Neural progenitor cell (in vitro differentiated cells): ENCODE results near the gene NDUFA11. TPM values are rescaled to one million over a fixed set of nuclear protein-coding genes. Genes with fewer than 3 reads are reported as not detected.
"Not testable (repeated sequence)": the region's sequence is repeated elsewhere in the genome, so short reads cannot be mapped to it uniquely, and the experiment has no call there.

Experiments
- DNase-seq: peaks from one replicate; pipeline ENCODE4 v3.0.0-alpha.2; 2016; ENCODE audit warnings: low spot score
- H2AFZ ChIP-seq: fragments of 200-600 bp; sonication (generic); replicated peaks from 2 replicates; pipeline ENCODE4 v1.6.1; 2016; ENCODE audit warnings: antibody characterized with exemption
- H3F3A ChIP-seq: fragments of 200-600 bp; sonication (generic); 2 replicates; pipeline ENCODE4 v1.6.1; 2016; ENCODE audit warnings: antibody characterized with exemption, low read depth
- H3K27ac ChIP-seq: fragments of 200-600 bp; sonication (generic); 2 replicates; pipeline ENCODE4 v1.5.1; 2016; ENCODE audit warnings: mild to moderate bottlenecking
- H3K27me3 ChIP-seq: fragments of 200-600 bp; sonication (generic); 2 replicates; pipeline ENCODE4 v1.6.1; 2016; ENCODE audit warnings: mild to moderate bottlenecking, moderate library complexity
- H3K36me3 ChIP-seq: fragments of 200-600 bp; sonication (generic); 2 replicates; pipeline ENCODE4 v1.5.1; 2016
- H3K4me1 ChIP-seq: fragments of 200-600 bp; sonication (generic); 2 replicates; pipeline ENCODE4 v1.6.1; 2016; ENCODE audit warnings: mixed run types
- H3K4me2 ChIP-seq: fragments of 200-600 bp; sonication (generic); 2 replicates; pipeline ENCODE4 v1.6.1; 2016
- H3K4me3 ChIP-seq: fragments of 200-600 bp; sonication (generic); 2 replicates; pipeline ENCODE4 v1.5.1; 2016
- H3K79me2 ChIP-seq: fragments of 200-600 bp; sonication (generic); 2 replicates; pipeline ENCODE4 v1.6.1; 2016; ENCODE audit warnings: low read depth
- H3K9ac ChIP-seq: fragments of 200-600 bp; sonication (generic); 2 replicates; pipeline ENCODE4 v1.6.1; 2016
- H3K9me3 ChIP-seq: fragments of 200-600 bp; sonication (generic); 2 replicates; pipeline ENCODE4 v1.5.1; 2016; ENCODE audit warnings: low read depth
- H4K20me1 ChIP-seq: fragments of 200-600 bp; sonication (generic); 2 replicates; pipeline ENCODE4 v1.6.1; 2016; ENCODE audit warnings: low read depth
- H3K27ac Mint-ChIP-seq: 3 replicates; pipeline ENCODE4 v1.8.0; 2021; ENCODE audit warnings: mixed read lengths
- H3K27me3 Mint-ChIP-seq: 2 replicates; pipeline ENCODE4 v1.8.0; 2022; ENCODE audit warnings: low read depth, mild to moderate bottlenecking, inconsistent platforms, moderate library complexity, mixed read lengths; ENCODE audit not compliant: insufficient read depth
- H3K36me3 Mint-ChIP-seq: 3 replicates; pipeline ENCODE4 v1.8.0; 2021; ENCODE audit warnings: mixed read lengths
- H3K4me1 Mint-ChIP-seq: 3 replicates; pipeline ENCODE4 v1.8.0; 2021; ENCODE audit warnings: mixed read lengths
- H3K4me3 Mint-ChIP-seq: 3 replicates; pipeline ENCODE4 v1.8.0; 2021; ENCODE audit warnings: mild to moderate bottlenecking, moderate library complexity, mixed read lengths
- H3K9me3 Mint-ChIP-seq: 3 replicates; pipeline ENCODE4 v1.8.0; 2020; ENCODE audit warnings: mixed read lengths
- CTCF ChIP-seq: fragments of 200-600 bp; sonication (generic); IDR thresholded peaks from 2 replicates; pipeline ENCODE4 v1.5.1; 2017; ENCODE audit warnings: antibody characterized with exemption, mild to moderate bottlenecking
- EZH2 ChIP-seq: fragments of 200-600 bp; sonication (generic); IDR thresholded peaks from 2 replicates; pipeline ENCODE4 v1.6.1; 2017; ENCODE audit warnings: antibody characterized with exemption, mild to moderate bottlenecking, moderate library complexity
- EZH2phosphoT487 ChIP-seq: fragments of 200-600 bp; sonication (generic); IDR thresholded peaks from 2 replicates; pipeline ENCODE4 v1.6.1; 2017; ENCODE audit warnings: antibody characterized with exemption
- total RNA-seq: library from RNA; depleted of rRNA; stranded (reverse); fragments of >200 nt; gene quantifications from 2 replicates; pipeline ENCODE4 v1.2.3, GENCODE V29; 2015; ENCODE audit warnings: low replicate concordance

NDUFA11 gene
- total RNA-seq, 1 donor from 2014 or later: 102 TPM

- TF ChIP-seq EZH2 (no peak), EZH2phosphoT487 (no peak), CTCF (no peak)
- Histone ChIP-seq H3K27ac (peak overlapping the region; percentile 56), H3K27me3 (no peaks in the 10 kb centered on the region), H3K4me3 (no peak overlapping the region), H3K4me2 (peak overlapping the region; percentile 27), H3K4me1 (peaks cover 23% of the 10 kb centered on the region), H4K20me1 (no peaks in the 10 kb centered on the region), H3K9ac (no peak overlapping the region), H3K79me2 (no peaks in the 10 kb centered on the region), H3K36me3 (no peaks in the 10 kb centered on the region), H2AFZ (no peak overlapping the region), H3K9me3 (no peaks in the 10 kb centered on the region), H3F3A (peaks cover 16% of the 10 kb centered on the region)
- no peak overlapping the region for H3K4me3 Mint-ChIP-seq
- H3K27me3 Mint-ChIP-seq: peaks cover 7% of the 10 kb centered on the region
- DNase-seq: peak; percentile 57
- no peaks in the 10 kb centered on the region for H3K9me3 Mint-ChIP-seq
- H3K36me3 Mint-ChIP-seq: no peaks in the 10 kb centered on the region
- peak overlapping the region; percentile 90 for H3K27ac Mint-ChIP-seq
- peaks cover 33% of the 10 kb centered on the region for H3K4me1 Mint-ChIP-seq
Measured at GRCh38 chr19:5877882-5878281, 25.7 kb downstream of the NDUFA11 start.

- Histone ChIP-seq H3F3A (peaks cover 16% of the 10 kb centered on the region), H3K4me1 (peaks cover 23% of the 10 kb centered on the region), H3K27ac (peak overlapping the region; percentile 56), H4K20me1 (no peaks in the 10 kb centered on the region), H3K4me3 (no peak overlapping the region), H3K9ac (no peak overlapping the region), H3K9me3 (no peaks in the 10 kb centered on the region), H3K79me2 (no peaks in the 10 kb centered on the region), H2AFZ (no peak overlapping the region), H3K36me3 (no peaks in the 10 kb centered on the region), H3K4me2 (peak overlapping the region; percentile 27), H3K27me3 (no peaks in the 10 kb centered on the region)
- Mint-ChIP-seq H3K27ac (no peak overlapping the region), H3K4me3 (no peak overlapping the region), H3K27me3 (peaks cover 7% of the 10 kb centered on the region), H3K4me1 (peaks cover 33% of the 10 kb centered on the region), H3K9me3 (no peaks in the 10 kb centered on the region), H3K36me3 (no peaks in the 10 kb centered on the region)
- DNase-seq: no peak
- no peak for TF ChIP-seq EZH2phosphoT487
- no peak for TF ChIP-seq EZH2
- TF ChIP-seq CTCF: no peak
Measured at GRCh38 chr19:5877427-5877826, 26.2 kb downstream of the NDUFA11 start.

- H3K9me3 Mint-ChIP-seq, H3K9me3 ChIP-seq, DNase-seq, H2AFZ ChIP-seq, H3K36me3 ChIP-seq, H3K27me3 Mint-ChIP-seq, H3K9ac ChIP-seq, H3K4me2 ChIP-seq, H4K20me1 ChIP-seq, H3K4me3 ChIP-seq, H3K36me3 Mint-ChIP-seq, H3K27ac Mint-ChIP-seq, H3K27me3 ChIP-seq, H3K79me2 ChIP-seq, H3K27ac ChIP-seq: not testable (repeated sequence)
- Histone ChIP-seq H3K4me1 (peaks cover 16% of the 10 kb centered on the region), H3F3A (peaks cover 16% of the 10 kb centered on the region)
- peak overlapping the region; percentile 49 for H3K4me3 Mint-ChIP-seq
- peaks cover 22% of the 10 kb centered on the region for H3K4me1 Mint-ChIP-seq
Measured at GRCh38 chr19:5874496-5874895, 29.1 kb downstream of the NDUFA11 start.

GRCh38 chr19:5873617-5874199 lies 29.9 kb downstream of the NDUFA11 start:
- Histone ChIP-seq H3K36me3 (no peaks in the 10 kb centered on the region), H4K20me1 (no peaks in the 10 kb centered on the region), H3K4me1 (peaks cover 16% of the 10 kb centered on the region), H3F3A (peaks cover 15% of the 10 kb centered on the region), H3K4me2 (no peak overlapping the region), H3K9ac (no peak overlapping the region), H3K27ac (no peak overlapping the region), H3K9me3 (no peaks in the 10 kb centered on the region), H3K27me3 (no peaks in the 10 kb centered on the region), H3K79me2 (no peaks in the 10 kb centered on the region), H2AFZ (no peak overlapping the region), H3K4me3 (no peak overlapping the region)
- no peak overlapping the region for H3K27ac Mint-ChIP-seq
- no peaks in the 10 kb centered on the region for H3K36me3 Mint-ChIP-seq
- peaks cover 14% of the 10 kb centered on the region for H3K4me1 Mint-ChIP-seq
- no peaks in the 10 kb centered on the region for H3K9me3 Mint-ChIP-seq
- DNase-seq: no peak
- TF ChIP-seq EZH2phosphoT487: no peak
- no peak for TF ChIP-seq EZH2
- TF ChIP-seq CTCF: no peak
- no peak overlapping the region for H3K4me3 Mint-ChIP-seq
- H3K27me3 Mint-ChIP-seq: peaks cover 4% of the 10 kb centered on the region
